ENCODE measurements around the gene PGA5.
"Not testable (repeated sequence)": the region's sequence is repeated elsewhere in the genome, so short reads cannot be mapped to it uniquely, and the experiment has no call there.

PGA5 gene

DNA sequence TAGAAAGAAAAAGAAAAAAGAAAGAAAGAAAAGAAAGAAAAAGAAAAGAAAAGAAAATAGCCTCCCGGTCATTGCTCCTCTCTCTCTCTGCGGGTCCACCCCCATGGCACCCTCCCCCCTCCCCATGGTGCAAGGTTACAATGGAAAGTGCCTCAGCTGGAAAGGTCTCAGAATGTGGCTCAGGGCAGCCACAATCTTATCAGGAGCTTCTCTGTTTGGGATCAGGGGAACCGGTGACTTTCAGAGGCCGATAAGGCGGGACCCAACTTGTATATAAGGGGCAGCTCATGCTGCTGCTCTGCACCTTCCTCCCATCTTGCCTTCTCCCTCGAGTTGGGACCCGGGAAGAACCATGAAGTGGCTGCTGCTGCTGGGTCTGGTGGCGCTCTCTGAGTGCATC lies at the start of gene PGA5:
Gene PGA5, plus strand, starts transcription at position 301 of the 400 bp plus-strand sequence. Its CDS starts 52 bp downstream, at position 353.
- not testable (repeated sequence) for H3K4me3 ChIP-seq; H3K27me3 ChIP-seq; H3K9me3 ChIP-seq (replicated peaks in 1 of 11); H3K4me1 ChIP-seq; H3K27ac ChIP-seq; H3K36me3 ChIP-seq; H4K20me1 ChIP-seq
- Histone ChIP-seq H3K9ac (0 out of 22 replicates have a peak within 1 kb of the TSS, but pooled peaks of 1 of the 11 experiments have one; percentile 38), H3K4me2 (peak within 1 kb of the TSS in 10 of 11 experiments; percentile 21 to 82 (median 37); a peak in 12 of 22 replicates)

DNA sequence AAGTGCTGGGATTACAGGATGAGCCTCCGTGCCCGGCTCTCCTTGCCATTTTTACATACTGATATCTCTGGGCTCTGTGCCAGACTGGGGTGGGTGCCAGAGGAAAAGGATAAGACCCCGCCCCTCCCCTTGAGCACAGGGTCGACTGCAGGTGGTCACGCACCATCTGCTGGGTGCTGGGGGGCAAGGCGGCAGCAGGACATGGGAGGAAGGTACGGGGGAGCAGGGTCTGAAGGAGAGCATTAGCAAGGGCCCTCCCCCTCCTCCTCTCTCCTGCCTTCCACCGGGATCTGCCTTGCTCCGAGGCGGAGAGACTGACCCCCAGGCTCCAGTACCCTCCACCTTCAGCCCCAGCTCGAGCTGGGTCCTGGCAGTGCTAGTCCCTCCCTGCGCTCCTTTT lies 47.4 kb upstream of the PGA5 start:
- Histone ChIP-seq H3K27me3 (0 out of 22 replicates have a peak, but pooled peaks cover 0 to 4% (median 0%) of the 10 kb centered on the region in 11 experiments), H4K20me1 (no peaks in the 10 kb centered on the region; a peak in 2 of 22 replicates), H3K27ac (no peak overlapping the region), H3K4me3 (no peak overlapping the region), H3K4me1 (peaks cover 6 to 23% (median 10%) of the 10 kb centered on the region in 10 experiments; a peak in 14 of 20 replicates), H3K36me3 (no peaks in the 10 kb centered on the region), H3K9me3 (replicated peaks in 1 of 11) (peaks cover 0 to 24% (median 13%) of the 10 kb centered on the region in 11 experiments; a peak in 16 of 22 replicates), H3K9ac (no peak overlapping the region), H3K4me2 (peak overlapping the region in 1 of 11 experiments; percentile 17; a peak in 1 of 22 replicates)
- no peak for TF ChIP-seq Cebpa-rat (IDR thresholded peaks at IDR 0.05)

DNA sequence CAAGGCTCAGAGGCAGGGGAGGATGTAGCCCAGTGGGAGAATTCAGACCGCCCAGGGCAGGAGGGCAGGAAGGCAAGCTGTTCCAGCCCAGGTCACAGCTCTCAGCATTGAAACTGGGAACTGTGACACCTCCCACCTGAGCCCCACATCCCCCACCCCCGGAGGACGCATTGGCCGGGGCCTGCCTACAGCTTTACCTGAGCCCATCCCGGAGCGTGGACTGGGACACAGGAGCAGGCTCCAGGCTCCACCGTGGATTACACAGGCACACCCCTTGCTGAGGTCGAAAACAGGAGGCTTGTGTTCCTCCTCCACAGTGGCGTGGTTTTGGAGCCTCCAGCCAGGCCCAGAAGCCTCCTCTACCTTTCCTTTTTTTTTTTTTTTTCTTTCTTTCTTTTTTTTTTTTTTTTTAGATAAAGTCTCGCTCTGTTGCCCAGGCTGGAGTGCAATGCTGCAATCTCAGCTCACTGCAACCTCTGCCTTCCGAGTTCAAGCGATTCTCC lies 46.8 kb upstream of the PGA5 start:
- no peak for TF ChIP-seq Cebpa-rat (IDR thresholded peaks at IDR 0.05)
- H3K27me3 ChIP-seq, result 0 out of 22 replicates have a peak, but pooled peaks cover 0 to 4% (median 0%) of the 10 kb centered on the region in 11 experiments

DNA sequence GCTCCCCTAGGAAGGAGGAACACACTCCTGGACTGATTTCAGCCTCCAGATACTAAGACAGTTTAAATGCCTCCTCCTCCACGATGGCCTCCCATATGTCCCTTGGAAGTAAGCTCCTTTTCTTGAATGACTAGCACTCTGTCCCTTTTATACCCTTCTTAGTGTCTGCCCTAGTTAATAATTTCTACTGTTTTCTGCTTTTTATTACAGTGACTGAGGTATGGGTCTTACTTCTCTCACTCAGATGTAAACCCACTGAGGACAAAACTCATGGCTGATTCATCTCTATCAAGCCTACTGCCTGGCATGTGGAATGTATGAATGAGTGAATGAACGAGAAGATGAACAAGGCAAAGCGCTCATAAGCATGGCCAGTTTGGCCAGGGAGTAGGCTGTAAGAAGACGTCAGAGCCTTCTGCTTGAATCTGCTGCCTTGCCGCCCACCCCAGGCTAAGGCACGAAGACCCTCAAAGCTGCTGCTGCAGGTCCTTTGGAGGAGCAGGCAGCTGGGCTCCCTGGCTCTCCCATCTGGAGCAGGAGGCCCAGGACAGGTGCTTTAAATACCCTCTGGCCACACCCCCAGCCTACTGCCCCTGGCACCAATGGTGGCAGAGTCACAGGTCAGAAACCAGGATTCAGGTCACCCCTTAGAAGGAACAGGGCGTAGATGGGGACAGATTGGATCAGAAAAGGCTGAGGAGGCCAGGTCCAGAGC lies 45.8 kb upstream of the PGA5 start:
- no peak for TF ChIP-seq Cebpa-rat (IDR thresholded peaks at IDR 0.05)
- no peaks in the 10 kb centered on the region for H3K36me3 ChIP-seq
- no peak overlapping the region for H3K9ac ChIP-seq
- peak overlapping the region in 8 of 11 experiments; percentile 29 to 72 (median 52); a peak in 15 of 22 replicates for H3K4me2 ChIP-seq
- peaks cover 0 to 32% (median 21%) of the 10 kb centered on the region in 11 experiments; a peak in 17 of 22 replicates for H3K9me3 ChIP-seq (replicated peaks in 1 of 11)
- H3K4me1 ChIP-seq, result peaks cover 0 to 17% (median 9%) of the 10 kb centered on the region in 10 experiments; a peak in 13 of 20 replicates
- H3K4me3 ChIP-seq, result no peak overlapping the region
- no peak overlapping the region for H3K27ac ChIP-seq
- H4K20me1 ChIP-seq, result no peaks in the 10 kb centered on the region; a peak in 2 of 22 replicates
- H3K27me3 ChIP-seq, result 0 out of 22 replicates have a peak, but pooled peaks cover 0 to 4% (median 0%) of the 10 kb centered on the region in 11 experiments

More for the DNA sequence above, 46.8 kb upstream of the PGA5 start:
- H3K36me3 ChIP-seq, result no peaks in the 10 kb centered on the region
- no peak overlapping the region for H3K27ac ChIP-seq
- H3K4me3 ChIP-seq, result no peak overlapping the region
- peaks cover 6 to 23% (median 9%) of the 10 kb centered on the region in 10 experiments; a peak in 14 of 20 replicates for H3K4me1 ChIP-seq
- no peak overlapping the region for H3K9ac ChIP-seq
- H3K4me2 ChIP-seq, result peak overlapping the region in 1 of 11 experiments; percentile 17; a peak in 1 of 22 replicates
- no peaks in the 10 kb centered on the region; a peak in 2 of 22 replicates for H4K20me1 ChIP-seq
- H3K9me3 ChIP-seq (replicated peaks in 1 of 11), result peaks cover 0 to 30% (median 20%) of the 10 kb centered on the region in 11 experiments; a peak in 17 of 22 replicates

DNA sequence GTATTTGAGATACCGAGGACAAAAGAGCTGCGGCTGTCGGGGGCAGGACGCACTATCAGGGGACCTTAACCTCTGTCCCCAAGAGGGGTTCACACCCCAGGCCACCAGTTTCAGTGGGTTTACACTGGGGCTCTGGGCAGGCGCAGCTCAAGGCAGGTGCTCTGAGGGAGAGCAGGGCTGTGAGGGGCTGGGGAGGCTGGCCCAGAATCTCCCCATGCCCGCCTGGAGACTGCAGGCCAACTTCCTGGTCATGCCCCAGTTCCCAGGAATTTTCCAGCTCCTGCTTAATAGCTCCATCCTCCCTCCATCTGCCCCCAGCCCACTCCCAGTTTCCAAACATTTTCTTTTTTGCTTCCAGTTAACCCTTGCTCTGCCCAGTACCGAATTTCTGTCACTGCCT lies 45.3 kb upstream of the PGA5 start:
- peaks cover 4 to 17% (median 9%) of the 10 kb centered on the region in 10 experiments; a peak in 15 of 20 replicates for H3K4me1 ChIP-seq
- TF ChIP-seq Cebpa-rat (IDR thresholded peaks at IDR 0.05), result no peak
- 0 out of 22 replicates have a peak, but pooled peaks cover 0 to 4% (median 0%) of the 10 kb centered on the region in 11 experiments for H3K27me3 ChIP-seq
- no peak overlapping the region for H3K27ac ChIP-seq
- H3K9ac ChIP-seq, result no peak overlapping the region
- H3K9me3 ChIP-seq (replicated peaks in 1 of 11), result peaks cover 0 to 26% (median 18%) of the 10 kb centered on the region in 11 experiments; a peak in 17 of 22 replicates
- no peaks in the 10 kb centered on the region for H3K36me3 ChIP-seq
- H4K20me1 ChIP-seq, result no peaks in the 10 kb centered on the region; a peak in 2 of 22 replicates
- no peak overlapping the region for H3K4me3 ChIP-seq
- H3K4me2 ChIP-seq, result peak overlapping the region in 8 of 11 experiments; percentile 29 to 72 (median 52); a peak in 15 of 22 replicates

DNA sequence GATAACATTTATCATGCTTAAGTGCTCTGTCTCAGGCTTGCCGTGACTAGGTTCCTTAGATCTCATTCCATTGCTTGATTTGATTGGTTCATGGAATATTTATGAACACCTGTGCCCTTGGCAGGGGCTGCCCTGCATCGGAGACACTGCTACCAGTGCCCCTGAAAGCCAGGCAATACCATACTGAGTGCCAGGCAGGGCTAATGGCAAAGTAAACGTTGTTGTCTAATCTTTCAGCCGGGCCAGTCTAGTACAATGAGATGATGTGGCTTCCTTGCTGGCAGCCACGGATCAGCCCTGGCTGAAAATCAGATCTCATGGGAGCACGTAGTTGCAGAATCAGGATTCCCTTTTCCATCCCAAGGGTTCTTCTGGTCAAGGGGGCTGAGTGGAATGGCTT lies 42.6 kb upstream of the PGA5 start:
- Histone ChIP-seq H4K20me1 (no peaks in the 10 kb centered on the region; a peak in 1 of 22 replicates), H3K27ac (no peak overlapping the region), H3K27me3 (0 out of 22 replicates have a peak, but pooled peaks cover 0 to 4% (median 0%) of the 10 kb centered on the region in 11 experiments), H3K9ac (no peak overlapping the region), H3K9me3 (replicated peaks in 1 of 11) (peaks cover 0 to 19% (median 13%) of the 10 kb centered on the region in 11 experiments; a peak in 15 of 22 replicates), H3K4me1 (peaks cover 23 to 33% (median 30%) of the 10 kb centered on the region in 10 experiments), H3K4me2 (no peak overlapping the region), H3K36me3 (no peaks in the 10 kb centered on the region), H3K4me3 (no peak overlapping the region)
- TF ChIP-seq Cebpa-rat (IDR thresholded peaks at IDR 0.05), result no peak

DNA sequence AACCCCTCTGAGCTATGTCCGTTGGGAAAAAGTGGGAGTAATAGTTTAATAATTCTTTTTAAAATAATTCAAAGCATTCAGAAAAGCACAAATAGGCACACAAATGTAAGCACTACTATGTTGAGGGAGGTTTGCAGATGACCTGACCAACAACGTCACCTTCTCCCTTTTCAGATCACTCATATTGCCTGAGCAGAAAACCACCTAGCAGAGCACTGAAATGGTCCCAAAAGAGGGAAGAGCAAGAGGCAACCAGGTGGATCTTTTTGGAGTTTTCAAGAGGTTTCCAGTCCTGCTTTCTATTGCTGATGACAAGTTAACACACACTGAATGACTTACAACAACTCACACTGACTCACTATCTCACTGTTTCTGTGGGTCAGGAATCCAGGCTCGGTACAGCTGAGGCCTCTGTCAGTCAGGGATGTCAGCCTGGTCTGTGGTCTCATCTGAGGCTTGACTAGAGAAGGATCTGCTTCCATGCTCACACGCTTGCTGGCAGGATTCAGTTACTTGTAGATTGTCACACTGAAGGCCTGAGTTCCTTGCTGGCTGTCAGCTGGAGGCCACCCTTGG lies 41.9 kb upstream of the PGA5 start:
- Histone ChIP-seq H3K4me1 (peaks cover 26 to 34% (median 31%) of the 10 kb centered on the region in 10 experiments), H3K4me3 (no peak overlapping the region), H4K20me1 (no peaks in the 10 kb centered on the region), H3K9ac (no peak overlapping the region), H3K36me3 (no peaks in the 10 kb centered on the region), H3K4me2 (no peak overlapping the region), H3K9me3 (replicated peaks in 1 of 11) (peaks cover 0 to 19% (median 13%) of the 10 kb centered on the region in 11 experiments; a peak in 15 of 22 replicates), H3K27me3 (0 out of 22 replicates have a peak, but pooled peaks cover 0 to 4% (median 0%) of the 10 kb centered on the region in 11 experiments), H3K27ac (no peak overlapping the region)
- TF ChIP-seq Cebpa-rat (IDR thresholded peaks at IDR 0.05), result no peak

DNA sequence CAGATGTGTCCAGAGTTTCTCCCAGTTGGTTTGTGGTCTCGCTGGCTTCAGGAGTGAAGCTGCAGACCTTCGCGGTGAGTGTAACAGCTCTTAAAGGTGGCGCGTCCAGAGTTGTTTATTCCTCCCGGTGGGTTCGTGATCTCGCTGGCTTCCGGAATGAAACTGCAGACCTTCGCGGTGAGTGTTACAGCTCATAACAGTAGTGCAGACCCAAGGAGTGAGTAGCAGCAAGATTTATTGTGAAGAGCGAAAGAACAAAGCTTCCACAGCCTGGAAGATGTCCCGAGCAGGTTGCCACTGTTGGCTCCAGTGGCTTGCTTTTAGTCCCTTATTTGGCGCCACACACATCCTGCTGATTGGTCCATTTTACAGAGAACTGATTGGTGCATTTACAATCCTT lies 39.5 kb upstream of the PGA5 start:
- no peak overlapping the region for H3K9ac ChIP-seq
- H3K36me3 ChIP-seq, result no peaks in the 10 kb centered on the region
- H3K9me3 ChIP-seq (replicated peaks in 1 of 11), result peaks cover 0 to 19% (median 13%) of the 10 kb centered on the region in 11 experiments; a peak in 15 of 22 replicates
- H4K20me1 ChIP-seq, result no peaks in the 10 kb centered on the region
- peak overlapping the region; percentile 10 to 79 (median 41); a peak in 17 of 22 replicates for H3K4me2 ChIP-seq
- no peak overlapping the region for H3K4me3 ChIP-seq
- H3K27ac ChIP-seq, result no peak overlapping the region
- no peak for TF ChIP-seq Cebpa-rat (IDR thresholded peaks at IDR 0.05)
- H3K27me3 ChIP-seq, result no peaks in the 10 kb centered on the region
- peaks cover 18 to 40% (median 20%) of the 10 kb centered on the region in 10 experiments for H3K4me1 ChIP-seq

DNA sequence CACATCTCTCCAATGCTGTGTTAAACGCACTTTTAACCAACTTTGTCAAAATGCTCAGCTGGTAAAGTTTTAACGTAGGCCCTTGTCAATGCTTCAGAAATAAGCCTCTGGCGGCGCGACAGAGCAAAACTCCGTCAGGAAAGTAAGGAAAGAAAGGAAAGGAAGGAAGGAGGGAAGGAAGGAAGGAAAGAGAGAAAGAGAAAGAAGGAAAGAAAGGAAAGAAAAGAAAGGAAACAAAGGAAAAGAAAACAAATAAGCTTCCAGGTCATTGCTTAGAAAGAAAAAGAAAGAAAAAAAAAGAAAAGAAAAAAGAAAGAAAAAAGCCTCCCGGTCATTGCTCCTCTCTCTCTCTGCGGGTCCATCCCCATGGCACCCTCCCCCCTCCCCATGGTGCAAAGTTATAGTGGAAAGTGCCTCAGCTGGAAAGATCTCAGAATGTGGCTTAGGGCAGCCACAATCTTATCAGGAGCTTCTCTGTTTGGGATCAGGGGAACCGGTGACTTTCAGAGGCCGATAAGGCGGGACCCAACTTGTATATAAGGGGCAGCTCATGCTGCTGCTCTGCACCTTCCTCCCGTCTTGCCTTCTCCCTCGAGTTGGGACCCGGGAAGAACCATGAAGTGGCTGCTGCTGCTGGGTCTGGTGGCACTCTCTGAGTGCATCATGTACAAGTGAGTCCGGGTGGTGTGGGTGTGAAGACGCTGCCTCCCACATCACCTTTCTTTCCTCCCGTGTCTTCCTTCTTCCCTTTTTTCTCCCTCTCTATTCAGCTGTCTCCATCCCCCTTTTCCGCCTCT lies 37.8 kb upstream of the PGA5 start, which contains the start of gene PGA3:
Gene PGA3, plus strand, starts transcription at position 566 of the 797 bp plus-strand sequence. Its CDS starts 50 bp downstream, at position 616.
- Histone ChIP-seq H3K4me1 (peaks cover 18 to 40% (median 20%) of the 10 kb centered on the region in 10 experiments), H3K4me2 (peak within 1 kb of the TSS; percentile 33 to 81 (median 63)), H3K27ac (peak within 1 kb of the TSS in 1 of 11 experiments; percentile 52; a peak in 2 of 22 replicates), H3K9me3 (replicated peaks in 1 of 11) (peaks cover 0 to 18% (median 13%) of the 10 kb centered on the region in 11 experiments; a peak in 15 of 22 replicates)
- H3K36me3 ChIP-seq, H3K27me3 ChIP-seq, H3K4me3 ChIP-seq, H4K20me1 ChIP-seq, H3K9ac ChIP-seq: not testable (repeated sequence)

DNA sequence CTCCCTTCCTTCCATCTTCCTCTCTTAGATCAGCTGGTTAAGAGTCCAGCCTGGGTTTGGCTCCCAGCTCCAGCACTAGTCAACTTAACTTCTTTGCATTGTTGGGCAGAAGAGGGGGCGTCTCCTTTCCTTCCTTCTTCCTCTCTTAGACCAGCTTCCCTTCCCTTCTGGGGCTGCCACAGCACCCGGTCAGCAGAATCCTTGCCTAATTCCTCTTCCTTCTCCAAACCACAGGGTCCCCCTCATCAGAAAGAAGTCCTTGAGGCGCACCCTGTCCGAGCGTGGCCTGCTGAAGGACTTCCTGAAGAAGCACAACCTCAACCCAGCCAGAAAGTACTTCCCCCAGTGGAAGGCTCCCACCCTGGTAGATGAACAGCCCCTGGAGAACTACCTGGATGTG lies 37.1 kb upstream of the PGA5 start:
- H3K4me3 ChIP-seq, H3K27ac ChIP-seq, H3K27me3 ChIP-seq, H3K36me3 ChIP-seq, H4K20me1 ChIP-seq, H3K9ac ChIP-seq: not testable (repeated sequence)
- peak overlapping the region in 3 of 11 experiments; percentile 54 to 72 (median 62); a peak in 2 of 22 replicates for H3K4me2 ChIP-seq
- H3K9me3 ChIP-seq (replicated peaks in 1 of 11), result peaks cover 0 to 11% (median 5%) of the 10 kb centered on the region in 11 experiments; a peak in 13 of 22 replicates
- peaks cover 18 to 40% (median 20%) of the 10 kb centered on the region in 10 experiments for H3K4me1 ChIP-seq

DNA sequence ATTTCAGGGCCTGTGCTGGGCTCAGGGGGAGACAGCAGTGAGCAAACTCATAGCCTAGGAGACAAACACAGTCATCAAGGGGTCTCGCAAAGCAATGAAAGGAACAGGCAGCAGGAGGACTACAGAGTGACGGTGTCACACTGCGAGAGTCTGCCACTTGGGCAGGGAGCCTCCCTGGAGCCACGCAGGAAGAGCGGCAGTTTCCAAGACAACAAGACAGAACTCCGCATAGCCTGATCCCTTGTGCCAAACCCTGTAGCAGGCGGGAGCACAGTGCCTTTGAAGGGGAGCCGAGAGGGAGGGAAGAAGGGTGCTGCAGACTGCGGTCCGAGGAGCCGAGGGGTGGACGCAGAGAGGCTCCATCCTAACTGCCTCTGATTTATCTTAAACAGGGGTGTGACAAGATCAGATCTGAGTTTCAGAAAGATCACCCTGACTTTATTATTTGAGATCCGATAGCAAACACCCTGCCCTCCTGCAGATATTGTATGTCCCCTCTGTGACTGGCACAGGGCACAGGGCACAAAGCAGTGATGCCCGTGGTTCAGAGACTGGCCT lies 36.4 kb upstream of the PGA5 start:
- H3K9ac ChIP-seq; H3K9me3 ChIP-seq (replicated peaks in 1 of 11); H3K27me3 ChIP-seq; H3K36me3 ChIP-seq; H4K20me1 ChIP-seq; H3K4me3 ChIP-seq; H3K27ac ChIP-seq: not testable (repeated sequence)
- H3K4me1 ChIP-seq, result peaks cover 18 to 40% (median 20%) of the 10 kb centered on the region in 10 experiments
- H3K4me2 ChIP-seq, result peak overlapping the region in 2 of 11 experiments; percentile 43 to 50; a peak in 3 of 22 replicates
